ENCODE data around the gene TOMM70.

The TOMM70 gene

GRCh38 chr3:100319951-100320350, 80.9 kb downstream of the TOMM70 start:
- DNase-seq = no peak

- DNase-seq = no peak
Observed at GRCh38 chr3:100317912-100318311, 83.0 kb downstream of the TOMM70 start.

- no peak for DNase-seq
Observed at GRCh38 chr3:100316641-100317069, 84.2 kb downstream of the TOMM70 start.

Data from NCI-H1417 treated with DMSO at 0.1 percent for 48 hours (cell line).